T-helper 2 cell (primary cell): ENCODE measurements around the gene RECK.
A peak's percentile ranks its signal among the peaks of the same experiment; 100 is the strongest.

ENCODE experiments used
- DNase-seq, 5 experiments: peaks; one replicate each; pipeline versions ENCODE4 v3.0.0 to v3.0.0-alpha.2; 2012 to 2022

The RECK gene

GRCh38 chr9:36029765-36030528 is 6.8 kb upstream of the RECK start:
- no peak for DNase-seq

DNA sequence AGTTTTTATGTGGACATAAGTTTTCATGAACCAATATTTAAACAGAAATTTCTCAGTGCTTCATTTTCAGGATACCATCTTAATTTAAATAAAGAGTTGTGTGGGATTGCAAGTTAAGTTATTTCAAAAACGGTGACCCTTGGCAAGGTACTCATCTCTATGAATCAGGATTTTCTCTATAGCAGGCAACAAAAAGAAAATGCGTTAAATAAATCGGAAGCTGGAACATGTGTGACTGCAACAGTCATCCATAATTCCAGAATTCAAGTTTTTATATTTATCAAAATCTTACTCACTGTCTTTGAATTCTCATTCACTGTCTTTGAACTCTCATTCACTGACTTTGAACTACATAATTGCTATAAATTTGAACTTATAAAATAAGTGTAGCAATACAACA is 5.8 kb upstream of the RECK start:
- no peak for DNase-seq

- no peak for DNase-seq
These were observed 4.7 kb upstream of the RECK start for GRCh38 chr9:36031774-36032555.

GRCh38 chr9:36033788-36034187 is 2.9 kb upstream of the RECK start:
- no peak for DNase-seq

GRCh38 chr9:36034234-36034633 is 2.5 kb upstream of the RECK start:
- no peak for DNase-seq

- no peak for DNase-seq
These were observed 1.7 kb upstream of the RECK start for GRCh38 chr9:36035006-36035405.

DNA sequence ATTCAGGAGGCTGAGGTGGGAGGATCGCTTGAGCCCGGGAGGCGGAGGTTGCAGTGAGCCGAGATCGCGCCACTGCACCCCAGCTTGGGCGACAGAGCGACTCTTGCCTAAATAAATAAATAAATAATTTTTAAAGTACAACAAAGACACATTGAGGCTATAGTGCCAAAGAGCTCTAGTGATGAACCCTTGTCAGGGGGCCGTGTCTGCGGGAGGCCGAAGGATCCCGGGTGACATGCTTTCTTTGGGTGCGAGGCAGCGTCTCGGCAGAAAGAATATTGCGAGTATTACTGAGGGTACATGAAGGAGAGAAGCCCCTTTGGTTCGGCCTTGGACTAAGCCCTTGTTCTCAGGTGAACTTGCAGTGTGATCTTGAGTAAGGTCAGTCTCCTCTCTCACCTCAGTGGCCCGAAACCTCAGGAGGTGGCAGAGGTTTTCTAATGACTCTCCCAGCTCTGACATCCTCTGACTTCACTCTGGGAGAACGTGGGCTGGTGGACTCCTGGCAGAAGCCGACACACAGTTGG is 397 bp upstream of the RECK start:
- no peak for DNase-seq

GRCh38 chr9:36037549-36038122 is 923 bp downstream of the RECK start:
- DNase-seq: peak in 2 of 5 experiments; percentile 2 to 34

GRCh38 chr9:36039121-36039520 is 2.4 kb downstream of the RECK start:
- no peak for DNase-seq

GRCh38 chr9:36039696-36040095 is 3.0 kb downstream of the RECK start:
- DNase-seq: no peak

- DNase-seq: no peak
These were observed 3.7 kb downstream of the RECK start for GRCh38 chr9:36040271-36040925.

GRCh38 chr9:36041506-36041905 is 4.8 kb downstream of the RECK start:
- no peak for DNase-seq

DNA sequence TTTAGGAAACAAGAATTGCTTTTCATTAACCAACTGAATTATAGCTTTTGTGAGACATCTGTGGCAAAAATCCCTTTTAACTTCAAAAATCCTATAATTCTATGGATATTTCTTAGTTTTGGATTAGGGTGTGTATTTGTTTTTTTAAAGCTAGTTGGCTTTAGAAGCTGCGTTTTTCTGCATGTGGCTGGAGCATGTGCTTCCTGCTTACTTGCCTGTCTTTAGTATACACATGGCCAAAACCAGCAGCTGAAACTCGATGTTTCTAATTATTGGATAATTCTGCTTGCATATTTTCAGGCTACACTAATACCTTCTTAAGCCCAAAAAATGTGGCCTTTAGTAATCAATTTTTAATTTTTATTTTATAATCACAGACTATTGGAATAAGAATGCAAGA is 8.9 kb downstream of the RECK start:
- DNase-seq: no peak

GRCh38 chr9:36046923-36047322 is 10.2 kb downstream of the RECK start:
- no peak for DNase-seq

- DNase-seq: no peak
These were observed 12.7 kb downstream of the RECK start for GRCh38 chr9:36049408-36049807.

GRCh38 chr9:36050476-36050875 is 13.8 kb downstream of the RECK start:
- no peak for DNase-seq

- DNase-seq: peak in 1 of 5 experiments; percentile 63
These were observed 14.6 kb downstream of the RECK start for GRCh38 chr9:36051317-36051716.

DNA sequence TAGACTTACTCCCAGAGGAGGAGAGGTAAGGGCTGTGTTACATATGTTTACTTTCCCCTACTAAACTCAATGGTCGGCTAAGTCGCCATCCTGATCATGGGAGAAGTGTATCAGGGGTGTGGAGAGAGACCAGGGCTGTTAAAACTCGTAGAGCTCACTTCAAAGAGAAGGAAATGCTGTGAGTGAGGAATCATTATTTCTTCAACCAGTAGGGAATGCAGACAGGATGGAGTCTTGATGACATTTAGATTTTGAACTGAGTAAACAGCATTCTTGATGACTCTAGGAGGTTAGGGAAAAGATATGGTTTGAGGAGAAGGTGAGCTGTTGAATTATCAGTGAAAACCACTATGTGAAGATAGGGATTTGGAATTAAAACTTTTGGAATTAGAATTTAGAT is 17.3 kb downstream of the RECK start:
- no peak for DNase-seq

DNA sequence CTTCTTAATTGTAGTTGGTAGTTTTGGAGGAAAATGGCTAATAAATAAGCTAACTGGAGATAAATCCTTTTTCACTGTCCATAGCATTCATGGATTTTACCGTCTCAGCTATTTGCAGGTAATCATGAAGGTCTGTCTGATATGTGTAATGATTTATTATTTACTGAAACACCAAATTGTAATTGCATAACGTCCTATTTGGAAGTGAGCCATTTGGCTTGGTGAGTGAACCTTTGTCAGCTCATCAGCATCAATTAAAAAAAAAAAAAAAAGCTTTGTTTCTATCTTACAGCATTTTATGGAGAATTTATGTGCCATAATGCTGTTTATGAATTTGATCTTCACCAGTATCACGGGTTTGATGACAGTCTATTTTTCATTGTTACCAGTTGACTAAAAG is 20.2 kb downstream of the RECK start:
- no peak for DNase-seq

DNA sequence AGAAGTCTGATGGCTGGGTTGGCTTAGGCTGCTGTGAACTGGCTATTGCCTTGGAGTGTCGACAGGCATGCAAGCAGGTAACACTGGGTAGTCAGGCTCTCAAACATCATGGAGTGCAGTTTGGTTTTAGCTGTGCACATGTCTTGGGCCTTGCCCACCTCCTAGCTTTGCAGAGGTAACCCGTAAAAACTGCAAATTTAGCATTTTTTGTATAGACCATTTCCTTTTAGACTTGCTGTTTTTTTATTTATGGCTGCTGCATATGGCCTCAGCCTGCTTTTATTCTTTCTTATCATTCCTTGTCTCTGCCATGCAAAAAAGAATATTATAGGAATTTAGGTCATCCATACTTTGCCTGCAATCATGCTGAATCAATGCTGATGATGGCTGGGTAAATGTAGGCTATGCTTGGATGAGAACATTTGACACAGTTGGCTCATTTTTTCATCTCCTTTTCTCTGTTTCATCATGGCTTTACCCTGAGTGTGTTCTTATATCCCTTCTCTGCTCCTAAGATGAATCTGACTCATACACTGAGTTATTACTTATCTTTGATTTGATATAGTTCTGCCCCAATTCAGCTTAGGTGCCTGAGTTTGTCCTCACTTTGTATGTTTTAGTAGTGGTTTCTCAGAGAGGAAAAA is 27.2 kb downstream of the RECK start:
- no peak for DNase-seq

DNA sequence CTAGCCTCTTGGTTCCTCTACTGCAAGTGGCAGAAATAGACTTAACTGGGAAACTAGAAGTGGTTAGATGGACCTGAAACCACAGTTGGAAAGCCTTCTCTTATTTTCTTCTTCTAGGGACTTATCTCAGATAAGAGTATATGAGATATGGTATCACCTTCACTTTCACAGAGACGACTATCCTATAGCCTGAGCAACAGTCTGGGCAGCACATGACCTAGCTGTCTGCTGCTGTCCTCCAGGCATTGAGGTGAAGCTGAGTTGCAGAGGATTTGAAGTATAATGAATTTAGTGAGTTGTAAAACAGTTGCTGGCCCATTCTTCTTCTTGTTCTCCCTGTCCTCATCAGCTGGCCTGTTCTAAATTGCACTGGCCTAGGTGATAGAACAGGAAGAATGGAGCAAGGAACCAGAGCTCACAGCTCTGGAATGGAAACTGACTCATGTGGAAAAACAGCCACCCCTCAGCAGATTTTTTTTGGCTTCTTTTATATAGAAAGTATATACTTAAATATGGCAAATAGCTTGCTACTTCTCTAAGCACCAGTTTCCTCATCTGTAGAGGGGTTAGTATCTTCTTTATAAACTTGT is 27.8 kb downstream of the RECK start:
- DNase-seq: no peak

GRCh38 chr9:36074055-36074454 is 37.3 kb downstream of the RECK start:
- no peak for DNase-seq
